ENCODE results near the gene TEX11. TPM values are rescaled to one million over a fixed set of nuclear protein-coding genes. Genes with fewer than 3 reads are reported as not detected.
A peak's percentile ranks its signal among the peaks of the same experiment; 100 is the strongest.
"Not testable (repeated sequence)": the region's sequence is repeated elsewhere in the genome, so short reads cannot be mapped to it uniquely, and the experiment has no call there.

The TEX11 gene
- total RNA-seq, 2 experiments from 2014 or later: not detected

DNA sequence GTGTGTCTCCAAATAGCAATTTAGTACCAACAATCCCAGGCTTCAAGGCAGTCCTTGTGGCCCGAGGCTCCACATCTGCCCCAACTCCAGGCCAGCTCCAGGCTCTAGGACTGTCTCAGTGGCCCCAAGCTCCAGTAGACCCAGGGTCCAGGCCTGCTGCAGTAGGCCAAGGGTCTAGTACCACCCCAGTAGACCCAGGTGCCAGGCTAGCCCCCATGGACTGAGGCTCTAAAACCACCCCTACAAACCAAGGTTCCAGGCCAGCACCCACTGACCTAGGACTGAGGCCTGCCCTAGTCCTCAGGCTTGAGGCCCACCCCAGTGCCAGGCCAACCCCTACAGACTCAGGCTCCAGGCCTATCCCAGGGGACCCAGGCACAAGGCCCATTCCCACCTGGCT, 272.3 kb downstream of the TEX11 start:
- intact Hi-C loops (cut with micrococcal nuclease): no loop called here
- Mint-ChIP-seq H3K9me3 (no peaks in the 10 kb centered on the region), H3K27me3 (ENCODE audit: low read depth) (no peaks in the 10 kb centered on the region), H3K36me3 (ENCODE audit: low read depth) (no peaks in the 10 kb centered on the region), H3K27ac (no peak overlapping the region), H3K4me1 (ENCODE audit: low read depth) (no peaks in the 10 kb centered on the region), H3K4me3 (no peak overlapping the region)
- CTCF ChIA-PET: no interaction called here
- no peak for DNase-seq

DNA sequence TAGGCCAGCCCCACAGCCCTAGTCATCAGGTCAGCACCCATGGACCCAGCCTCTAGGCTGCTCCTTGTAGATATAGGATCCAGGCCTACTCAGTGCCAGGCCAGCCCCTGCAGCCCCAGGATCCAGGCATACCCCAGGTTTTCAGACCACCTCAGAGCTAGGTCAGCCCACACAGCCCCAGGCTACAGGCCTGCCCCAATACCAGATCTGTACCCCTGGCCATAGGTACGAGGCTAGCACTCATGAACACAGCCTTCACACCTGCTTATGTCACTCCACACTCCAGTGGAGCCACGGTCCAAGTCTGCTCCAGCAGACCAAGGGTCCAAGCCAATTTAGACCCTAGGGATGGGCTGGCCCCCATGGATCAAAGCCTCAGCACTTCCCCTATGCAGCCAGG, 272.8 kb downstream of the TEX11 start:
- H3K36me3 Mint-ChIP-seq (ENCODE audit: low read depth): no peaks in the 10 kb centered on the region
- no peak for DNase-seq
- intact Hi-C loops (cut with micrococcal nuclease): no loop called here
- no peak overlapping the region for H3K4me3 Mint-ChIP-seq
- no peaks in the 10 kb centered on the region for H3K27me3 Mint-ChIP-seq (ENCODE audit: low read depth)
- CTCF ChIA-PET: no interaction called here
- no peaks in the 10 kb centered on the region for H3K9me3 Mint-ChIP-seq
- no peaks in the 10 kb centered on the region for H3K4me1 Mint-ChIP-seq (ENCODE audit: low read depth)
- H3K27ac Mint-ChIP-seq: no peak overlapping the region

DNA sequence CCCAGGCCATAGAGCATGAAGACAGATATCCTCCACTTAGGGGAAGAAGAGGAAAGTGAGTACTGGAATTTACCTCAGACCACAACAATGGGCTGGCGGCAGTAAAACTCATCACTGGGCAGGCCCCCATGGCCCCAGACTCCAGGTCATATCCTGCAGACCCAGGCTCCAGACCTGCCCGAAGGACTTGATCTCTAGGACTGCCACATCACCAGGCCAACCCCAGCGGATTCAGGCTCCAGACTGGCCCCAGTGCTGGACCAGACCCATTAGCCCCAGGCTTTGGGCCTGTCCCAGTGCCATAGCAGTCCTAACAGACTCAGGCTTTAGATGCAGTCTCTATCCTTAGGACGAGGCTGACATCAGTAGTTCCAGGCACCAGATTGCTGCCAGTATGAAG, 273.3 kb downstream of the TEX11 start:
- H3K36me3 Mint-ChIP-seq (ENCODE audit: low read depth): no peaks in the 10 kb centered on the region
- H3K4me1 Mint-ChIP-seq (ENCODE audit: low read depth): no peaks in the 10 kb centered on the region
- intact Hi-C loops (cut with micrococcal nuclease): no loop called here
- no peaks in the 10 kb centered on the region for H3K9me3 Mint-ChIP-seq
- H3K4me3 Mint-ChIP-seq: no peak overlapping the region
- CTCF ChIA-PET: no interaction called here
- DNase-seq: no peak
- H3K27me3 Mint-ChIP-seq (ENCODE audit: low read depth): no peaks in the 10 kb centered on the region
- no peak overlapping the region for H3K27ac Mint-ChIP-seq

DNA sequence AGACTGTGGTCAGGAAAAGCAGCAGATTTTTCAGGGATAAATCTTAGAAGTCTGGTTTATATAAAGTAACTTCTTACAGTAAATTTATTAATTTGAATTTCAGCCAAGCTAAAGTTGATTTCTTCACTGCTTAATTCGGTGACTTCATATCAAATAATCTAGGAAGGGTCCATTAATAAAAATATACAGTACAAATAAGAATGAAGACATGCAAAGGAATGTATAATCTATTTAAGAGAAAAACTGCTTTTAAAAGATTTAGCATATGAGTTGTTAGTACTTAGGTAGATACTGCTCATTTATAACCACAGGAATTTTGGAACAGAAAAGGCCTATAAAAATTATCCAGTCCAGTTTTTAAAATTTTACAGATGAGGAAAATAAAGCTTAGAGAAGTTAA, 286.8 kb downstream of the TEX11 start:
- Mint-ChIP-seq H3K9me3 (no peaks in the 10 kb centered on the region), H3K27ac (no peak overlapping the region), H3K36me3 (ENCODE audit: low read depth) (no peaks in the 10 kb centered on the region), H3K4me1 (ENCODE audit: low read depth) (no peaks in the 10 kb centered on the region), H3K4me3 (no peak overlapping the region), H3K27me3 (ENCODE audit: low read depth) (peaks cover 4% of the 10 kb centered on the region)
- DNase-seq: no peak
- intact Hi-C loops (cut with micrococcal nuclease): no loop called here
- CTCF ChIA-PET: no interaction called here

DNA sequence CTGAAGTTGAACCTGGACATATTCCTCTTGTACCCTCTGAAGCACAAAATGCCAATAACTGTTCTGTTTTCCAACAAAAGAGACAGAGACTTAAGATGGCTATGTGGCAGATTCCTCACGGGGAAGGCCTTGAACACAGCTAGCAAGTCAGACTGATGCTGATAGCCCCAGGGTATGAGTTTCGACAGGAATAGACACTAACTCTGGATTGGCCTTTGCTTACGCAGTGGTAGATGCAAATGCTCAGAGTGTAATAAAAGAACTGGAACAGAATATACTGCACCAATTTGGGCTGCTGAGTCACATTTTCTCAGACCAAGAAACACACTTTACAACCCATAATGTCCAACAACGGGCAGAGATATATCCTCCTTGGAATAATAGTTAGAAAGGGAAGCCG, 290.0 kb downstream of the TEX11 start:
- H3K27ac Mint-ChIP-seq: no peak overlapping the region
- no peaks in the 10 kb centered on the region for H3K9me3 Mint-ChIP-seq
- no peaks in the 10 kb centered on the region for H3K27me3 Mint-ChIP-seq (ENCODE audit: low read depth)
- intact Hi-C loops (cut with micrococcal nuclease): no loop called here
- H3K4me1 Mint-ChIP-seq (ENCODE audit: low read depth): no peaks in the 10 kb centered on the region
- DNase-seq: no peak
- CTCF ChIA-PET: no interaction called here
- H3K36me3 Mint-ChIP-seq (ENCODE audit: low read depth): no peaks in the 10 kb centered on the region
- H3K4me3 Mint-ChIP-seq: no peak overlapping the region

DNA sequence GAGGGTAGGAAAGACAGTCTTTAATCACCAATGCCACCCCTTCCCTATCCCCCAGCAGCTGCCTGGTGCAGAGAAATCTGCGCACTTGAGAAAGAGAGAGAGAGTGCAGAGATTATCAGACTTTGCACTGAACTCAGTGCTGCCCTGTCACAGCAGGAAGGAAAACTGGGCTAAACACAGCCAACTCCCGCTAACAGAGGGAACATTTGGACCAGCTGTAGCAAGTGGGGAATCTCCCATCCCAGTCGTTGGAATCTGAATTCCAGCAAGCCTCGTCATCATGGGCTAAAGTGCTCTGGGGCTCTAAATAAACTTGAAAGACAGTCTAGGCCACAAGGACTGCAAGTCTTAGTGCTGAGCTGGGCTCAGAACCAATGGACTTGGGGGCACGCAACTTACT, 295.2 kb downstream of the TEX11 start:
- intact Hi-C loops (cut with micrococcal nuclease): no loop called here
- peaks cover 3% of the 10 kb centered on the region for H3K27me3 Mint-ChIP-seq (ENCODE audit: low read depth)
- H3K4me3 Mint-ChIP-seq: no peak overlapping the region
- no peaks in the 10 kb centered on the region for H3K36me3 Mint-ChIP-seq (ENCODE audit: low read depth)
- H3K4me1 Mint-ChIP-seq (ENCODE audit: low read depth): no peaks in the 10 kb centered on the region
- CTCF ChIA-PET: no interaction called here
- no peaks in the 10 kb centered on the region for H3K9me3 Mint-ChIP-seq
- DNase-seq: no peak
- H3K27ac Mint-ChIP-seq: no peak overlapping the region

DNA sequence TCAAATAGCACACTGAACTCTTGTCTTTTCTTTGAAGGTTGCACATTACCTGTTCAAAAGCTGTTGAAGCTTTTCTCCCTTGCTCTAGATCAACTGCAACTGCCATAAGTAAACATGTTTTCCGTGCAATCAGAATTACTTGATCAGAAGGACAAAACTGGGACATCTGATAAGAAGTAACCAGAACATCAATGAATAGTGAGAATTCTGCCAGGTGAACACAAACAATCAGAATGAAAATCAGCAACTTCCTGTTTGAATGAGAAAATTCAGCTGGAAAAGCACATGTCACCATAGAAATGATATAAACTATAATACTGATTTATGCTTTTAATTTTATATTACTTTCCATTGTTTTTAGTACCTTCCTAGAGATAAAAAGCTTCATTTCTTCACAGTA, 303.2 kb downstream of the TEX11 start:
- Mint-ChIP-seq H3K27ac (no peak overlapping the region), H3K4me3 (no peak overlapping the region)

DNA sequence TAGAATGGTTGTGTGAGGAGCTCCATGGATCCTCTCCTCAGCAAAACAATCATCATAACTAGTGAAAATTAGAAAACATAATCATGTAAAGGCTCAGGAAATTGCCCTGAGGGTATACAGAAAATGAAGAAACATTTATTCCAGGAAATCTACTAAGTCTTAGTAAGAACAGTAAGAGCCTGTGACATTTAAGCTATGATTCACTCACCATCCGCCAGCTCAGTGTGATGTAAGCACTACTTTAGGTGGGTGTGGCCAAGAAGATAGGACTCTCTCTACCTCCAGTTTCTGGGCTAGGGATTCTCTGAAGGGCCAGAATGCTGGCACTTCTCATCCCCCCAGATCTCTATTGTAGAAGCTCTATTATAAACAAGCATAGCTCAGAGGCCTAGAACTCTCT, 316.4 kb downstream of the TEX11 start:
- DNase-seq: peak; percentile 63
- Mint-ChIP-seq H3K27ac (peak overlapping the region; percentile 36), H3K4me1 (ENCODE audit: low read depth) (peaks cover 12% of the 10 kb centered on the region), H3K9me3 (peaks cover 11% of the 10 kb centered on the region), H3K36me3 (ENCODE audit: low read depth) (peaks cover 1% of the 10 kb centered on the region), H3K27me3 (ENCODE audit: low read depth) (no peaks in the 10 kb centered on the region), H3K4me3 (no peak overlapping the region)
- CTCF ChIA-PET: interaction anchor here (0.5 to 1.3 kb wide), 2 partner anchors 73 to 371 kb away, joined by 3 to 5 read pairs; no protein-coding TSS in a partner anchor
- intact Hi-C loops (cut with micrococcal nuclease): loop anchor here (1.0 to 5.0 kb wide), 4 partner anchors 39 to 965 kb away; no protein-coding TSS in a partner anchor

More for the DNA sequence above, 303.2 kb downstream of the TEX11 start:
- no peaks in the 10 kb centered on the region for H3K9me3 Mint-ChIP-seq
- intact Hi-C loops (cut with micrococcal nuclease): no loop called here
- DNase-seq: no peak
- no peaks in the 10 kb centered on the region for H3K36me3 Mint-ChIP-seq (ENCODE audit: low read depth)
- no peaks in the 10 kb centered on the region for H3K4me1 Mint-ChIP-seq (ENCODE audit: low read depth)
- H3K27me3 Mint-ChIP-seq (ENCODE audit: low read depth): peaks cover 3% of the 10 kb centered on the region
- CTCF ChIA-PET: no interaction called here

DNA sequence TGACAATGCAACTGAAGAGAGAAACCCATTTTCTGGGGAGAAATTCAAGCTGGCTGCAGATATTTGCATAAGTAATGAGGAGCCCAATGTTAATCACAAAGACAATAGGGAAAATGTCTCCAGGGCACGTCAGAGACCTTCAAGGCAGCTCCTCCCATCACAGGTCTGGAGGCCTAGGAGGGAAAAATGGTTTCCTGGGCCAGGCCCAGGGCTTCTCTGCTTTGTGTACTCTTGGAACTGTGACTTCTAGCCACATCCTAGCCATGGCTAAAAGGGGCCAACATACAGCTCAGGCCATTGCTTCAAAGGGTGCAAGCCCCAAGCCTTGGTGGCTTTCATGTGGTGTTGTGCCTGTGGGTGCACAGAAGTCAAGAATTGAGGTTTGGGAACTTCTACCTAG, 321.4 kb downstream of the TEX11 start:
- H3K27me3 Mint-ChIP-seq (ENCODE audit: low read depth); H3K4me1 Mint-ChIP-seq (ENCODE audit: low read depth); CTCF ChIA-PET; H3K4me3 Mint-ChIP-seq; intact Hi-C loops (cut with micrococcal nuclease); H3K36me3 Mint-ChIP-seq (ENCODE audit: low read depth); H3K27ac Mint-ChIP-seq; DNase-seq: not testable (repeated sequence)
- peaks cover 10% of the 10 kb centered on the region for H3K9me3 Mint-ChIP-seq

DNA sequence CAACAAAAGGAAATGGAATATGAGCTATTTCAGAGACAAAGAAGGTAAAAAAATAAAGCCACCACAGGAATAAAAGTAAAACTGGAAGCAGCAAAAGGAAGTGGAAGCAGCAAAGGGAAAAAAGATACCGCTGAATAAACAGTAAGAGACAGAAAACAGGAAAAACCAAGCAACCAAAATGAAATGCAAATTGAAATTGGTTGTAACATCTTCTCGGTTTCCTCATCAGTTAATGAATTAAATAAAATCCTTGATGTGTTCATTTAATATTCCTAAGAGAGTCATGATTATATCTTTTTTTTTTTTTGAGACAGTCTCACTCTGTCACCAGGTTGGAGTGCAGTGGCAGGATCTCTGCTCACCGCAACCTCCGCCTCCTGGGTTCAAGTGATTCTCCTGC, 331.1 kb downstream of the TEX11 start:
- no peaks in the 10 kb centered on the region for H3K4me1 Mint-ChIP-seq (ENCODE audit: low read depth)
- CTCF ChIA-PET: no interaction called here
- H3K4me3 Mint-ChIP-seq: no peak overlapping the region
- no peak for DNase-seq
- peaks cover 10% of the 10 kb centered on the region for H3K9me3 Mint-ChIP-seq
- intact Hi-C loops (cut with micrococcal nuclease): no loop called here
- H3K27ac Mint-ChIP-seq: no peak overlapping the region
- peaks cover 2% of the 10 kb centered on the region for H3K36me3 Mint-ChIP-seq (ENCODE audit: low read depth)
- H3K27me3 Mint-ChIP-seq (ENCODE audit: low read depth): peaks cover 2% of the 10 kb centered on the region

DNA sequence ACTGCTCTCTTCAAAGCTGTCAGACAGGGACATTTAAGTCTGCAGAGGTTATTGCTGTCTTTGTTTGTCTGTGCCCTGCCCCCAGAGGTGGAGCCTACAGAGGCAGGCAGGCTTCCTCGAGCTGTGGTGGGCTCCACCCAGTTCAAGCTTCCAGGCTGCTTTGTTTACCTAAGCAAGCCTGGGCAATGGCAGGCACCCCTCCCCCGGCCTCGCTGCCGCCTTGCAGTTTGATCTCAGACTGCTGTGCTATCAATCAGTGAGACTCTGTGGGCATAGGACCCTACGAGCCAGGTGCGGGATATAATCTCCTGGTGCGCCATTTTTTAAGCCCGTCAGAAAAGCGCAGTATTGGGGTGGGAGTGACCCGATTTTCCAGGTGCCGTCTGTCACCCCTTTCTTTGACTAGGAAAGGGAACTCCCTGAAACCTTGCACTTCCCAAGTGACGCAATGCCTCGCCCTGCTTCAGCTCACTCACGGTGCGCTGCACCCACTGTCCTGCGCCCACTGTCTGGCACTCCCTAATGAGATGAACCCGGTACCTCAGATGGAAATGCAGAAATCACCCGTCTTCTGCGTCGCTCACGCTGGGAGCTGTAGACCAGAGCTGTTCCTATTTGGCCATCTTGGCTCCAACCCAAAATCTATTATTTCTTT, 338.5 kb downstream of the TEX11 start:
- H3K4me1 Mint-ChIP-seq (ENCODE audit: low read depth); H3K36me3 Mint-ChIP-seq (ENCODE audit: low read depth); CTCF ChIA-PET; H3K9me3 Mint-ChIP-seq; intact Hi-C loops (cut with micrococcal nuclease); DNase-seq; H3K4me3 Mint-ChIP-seq; H3K27ac Mint-ChIP-seq; H3K27me3 Mint-ChIP-seq (ENCODE audit: low read depth): not testable (repeated sequence)

DNA sequence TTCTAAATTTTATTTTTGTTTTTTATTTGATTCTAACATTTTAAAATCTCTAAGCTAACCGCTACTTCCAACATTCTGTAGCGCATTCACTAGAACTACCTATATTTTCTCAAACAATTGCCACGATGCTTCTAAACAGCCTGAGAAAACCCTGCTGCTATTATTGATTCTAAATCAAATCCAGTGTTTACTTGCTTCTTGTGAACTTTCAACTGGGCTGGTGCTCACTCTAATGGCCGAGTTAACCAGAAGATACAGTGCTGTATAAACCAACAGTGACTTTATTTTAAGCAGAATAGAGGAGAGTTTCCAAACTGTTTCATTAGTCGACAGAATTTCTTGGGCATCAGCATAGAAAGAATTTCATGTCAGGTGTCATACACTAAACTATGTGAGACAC, 353.6 kb downstream of the TEX11 start:
- Mint-ChIP-seq H3K27ac (no peak overlapping the region), H3K4me3 (no peak overlapping the region), H3K36me3 (ENCODE audit: low read depth) (no peaks in the 10 kb centered on the region), H3K27me3 (ENCODE audit: low read depth) (no peaks in the 10 kb centered on the region), H3K4me1 (ENCODE audit: low read depth) (peaks cover 7% of the 10 kb centered on the region), H3K9me3 (peaks cover 1% of the 10 kb centered on the region)
- DNase-seq: no peak
- CTCF ChIA-PET: no interaction called here
- intact Hi-C loops (cut with micrococcal nuclease): loop anchor here (5.0 kb wide), 1 partner anchor 112 kb away; no protein-coding TSS in a partner anchor

DNA sequence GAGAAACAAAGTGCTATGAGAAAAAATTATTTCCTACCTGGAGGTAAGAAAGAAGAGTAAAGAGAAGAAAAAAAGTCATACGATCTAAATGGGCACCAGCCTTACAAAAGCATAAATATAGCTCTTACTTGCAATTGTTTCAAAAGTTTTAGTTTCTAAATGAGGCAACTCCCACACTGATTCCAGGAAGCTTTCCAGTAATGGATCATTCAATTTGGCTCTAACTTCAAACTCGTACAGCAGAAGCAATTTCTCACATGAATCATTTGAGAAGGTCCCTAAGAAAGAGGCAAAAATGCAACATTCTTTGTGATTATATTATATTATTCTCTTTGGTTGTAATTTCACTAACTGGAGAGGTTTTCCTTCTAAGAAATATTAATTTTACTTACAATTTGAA, 354.0 kb downstream of the TEX11 start:
- no peak overlapping the region for H3K27ac Mint-ChIP-seq
- no peaks in the 10 kb centered on the region for H3K36me3 Mint-ChIP-seq (ENCODE audit: low read depth)
- no peak overlapping the region for H3K4me3 Mint-ChIP-seq
- H3K4me1 Mint-ChIP-seq (ENCODE audit: low read depth): peaks cover 7% of the 10 kb centered on the region
- no peak for DNase-seq
- intact Hi-C loops (cut with micrococcal nuclease): loop anchor here (5.0 kb wide), 1 partner anchor 113 kb away; no protein-coding TSS in a partner anchor
- no peaks in the 10 kb centered on the region for H3K27me3 Mint-ChIP-seq (ENCODE audit: low read depth)
- CTCF ChIA-PET: no interaction called here
- H3K9me3 Mint-ChIP-seq: peaks cover 1% of the 10 kb centered on the region
